HEK293 (cell line): ENCODE data around the gene PLPP7.

Experiments
- GLI2 ChIP-seq: fragments of 450-650 bp; formaldehyde crosslinking; IDR thresholded peaks from 2 replicates; pipeline ENCODE4; 2017; ENCODE audit warnings: missing biosample characterization, missing genetic modification characterization, low read depth, borderline replicate concordance
- TCF7L2 ChIP-seq: IDR thresholded peaks from 2 replicates; pipeline ENCODE4 v1.6.1; 2011; ENCODE audit warnings: low read depth, mild to moderate bottlenecking, inconsistent platforms, low read length, moderate library complexity, borderline replicate concordance
- ZNF133 ChIP-seq: fragments of 450-650 bp; formaldehyde crosslinking; IDR thresholded peaks from 2 replicates; pipeline ENCODE4 v1.5.1; 2016; ENCODE audit warnings: missing biosample characterization, missing genetic modification characterization
- ZNF2 ChIP-seq: fragments of 450-650 bp; formaldehyde crosslinking; IDR thresholded peaks from 2 replicates; pipeline ENCODE4 v1.5.1; 2016; ENCODE audit warnings: missing biosample characterization, missing genetic modification characterization
- TF ChIP-seq, protein P1 (sequence below): fragments of 450-650 bp; formaldehyde crosslinking; IDR thresholded peaks from 2 replicates; pipeline ENCODE4 v1.5.1; 2016; ENCODE audit warnings: missing biosample characterization, missing genetic modification characterization
- TF ChIP-seq, protein P2 (sequence below): fragments of 450-650 bp; formaldehyde crosslinking; IDR thresholded peaks from 2 replicates; pipeline ENCODE4 v1.5.1; 2016; ENCODE audit warnings: missing biosample characterization, missing genetic modification characterization
- TF ChIP-seq, protein P3 (sequence below): fragments of 450-650 bp; formaldehyde crosslinking; IDR thresholded peaks from 2 replicates; pipeline ENCODE4 v1.5.1; 2016; ENCODE audit warnings: missing biosample characterization, missing genetic modification characterization
- TF ChIP-seq, protein P4 (sequence below): fragments of 450-650 bp; IDR thresholded peaks from 2 replicates; pipeline ENCODE4 v1.5.1; 2018; ENCODE audit warnings: missing biosample characterization, mild to moderate bottlenecking, missing genetic modification characterization
- TF ChIP-seq, protein P5 (sequence below): fragments of 450-650 bp; formaldehyde crosslinking; IDR thresholded peaks from 2 replicates; pipeline ENCODE4 v1.5.1; 2016; ENCODE audit warnings: missing biosample characterization, missing genetic modification characterization

DNA sequence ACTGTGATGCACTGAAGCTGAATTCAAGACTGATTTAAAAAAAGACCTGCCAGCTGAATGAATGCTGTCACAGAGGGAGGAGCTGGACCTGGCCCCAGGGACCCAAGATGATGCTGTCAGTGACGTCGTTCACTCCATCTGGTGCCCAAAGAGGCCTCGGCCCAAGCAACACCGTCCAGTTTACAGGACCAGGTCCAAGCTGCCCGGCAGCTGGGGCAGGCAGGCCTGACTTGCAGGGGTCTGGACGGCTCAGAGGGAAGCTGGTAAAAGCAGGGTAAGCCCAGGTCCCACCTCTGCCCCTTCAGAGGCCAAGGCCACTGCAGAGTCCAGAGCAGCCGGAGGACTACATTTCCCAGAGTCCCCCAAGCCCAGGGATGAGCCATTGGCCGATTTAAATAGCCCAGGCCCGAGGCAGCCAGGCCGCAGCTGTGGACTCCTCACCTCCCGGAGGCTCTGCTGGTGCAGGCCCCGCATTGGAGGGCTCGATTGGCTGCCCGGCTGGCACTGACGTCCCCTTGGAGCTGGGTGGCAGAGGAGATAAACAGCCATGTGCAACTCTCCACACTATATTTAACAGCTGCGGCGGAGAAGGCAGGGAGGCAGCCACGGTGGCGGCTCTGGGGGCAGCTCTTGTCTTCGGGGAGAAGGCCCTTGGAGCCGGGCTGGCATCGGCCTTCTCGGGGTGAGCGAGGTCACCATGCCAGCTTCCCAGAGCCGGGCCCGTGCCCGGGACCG lies at the start of gene PLPP7:
- TF ChIP-seq, protein P1, sequence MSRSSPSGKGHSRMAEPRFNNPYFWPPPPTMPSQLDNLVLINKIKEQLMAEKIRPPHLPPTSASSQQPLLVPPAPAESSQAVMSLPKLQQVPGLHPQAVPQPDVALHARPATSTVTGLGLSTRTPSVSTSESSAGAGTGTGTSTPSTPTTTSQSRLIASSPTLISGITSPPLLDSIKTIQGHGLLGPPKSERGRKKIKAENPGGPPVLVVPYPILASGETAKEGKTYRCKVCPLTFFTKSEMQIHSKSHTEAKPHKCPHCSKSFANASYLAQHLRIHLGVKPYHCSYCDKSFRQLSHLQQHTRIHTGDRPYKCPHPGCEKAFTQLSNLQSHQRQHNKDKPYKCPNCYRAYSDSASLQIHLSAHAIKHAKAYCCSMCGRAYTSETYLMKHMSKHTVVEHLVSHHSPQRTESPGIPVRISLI (tag by site-specific recombination), result no peak
- TF ChIP-seq, protein P2, sequence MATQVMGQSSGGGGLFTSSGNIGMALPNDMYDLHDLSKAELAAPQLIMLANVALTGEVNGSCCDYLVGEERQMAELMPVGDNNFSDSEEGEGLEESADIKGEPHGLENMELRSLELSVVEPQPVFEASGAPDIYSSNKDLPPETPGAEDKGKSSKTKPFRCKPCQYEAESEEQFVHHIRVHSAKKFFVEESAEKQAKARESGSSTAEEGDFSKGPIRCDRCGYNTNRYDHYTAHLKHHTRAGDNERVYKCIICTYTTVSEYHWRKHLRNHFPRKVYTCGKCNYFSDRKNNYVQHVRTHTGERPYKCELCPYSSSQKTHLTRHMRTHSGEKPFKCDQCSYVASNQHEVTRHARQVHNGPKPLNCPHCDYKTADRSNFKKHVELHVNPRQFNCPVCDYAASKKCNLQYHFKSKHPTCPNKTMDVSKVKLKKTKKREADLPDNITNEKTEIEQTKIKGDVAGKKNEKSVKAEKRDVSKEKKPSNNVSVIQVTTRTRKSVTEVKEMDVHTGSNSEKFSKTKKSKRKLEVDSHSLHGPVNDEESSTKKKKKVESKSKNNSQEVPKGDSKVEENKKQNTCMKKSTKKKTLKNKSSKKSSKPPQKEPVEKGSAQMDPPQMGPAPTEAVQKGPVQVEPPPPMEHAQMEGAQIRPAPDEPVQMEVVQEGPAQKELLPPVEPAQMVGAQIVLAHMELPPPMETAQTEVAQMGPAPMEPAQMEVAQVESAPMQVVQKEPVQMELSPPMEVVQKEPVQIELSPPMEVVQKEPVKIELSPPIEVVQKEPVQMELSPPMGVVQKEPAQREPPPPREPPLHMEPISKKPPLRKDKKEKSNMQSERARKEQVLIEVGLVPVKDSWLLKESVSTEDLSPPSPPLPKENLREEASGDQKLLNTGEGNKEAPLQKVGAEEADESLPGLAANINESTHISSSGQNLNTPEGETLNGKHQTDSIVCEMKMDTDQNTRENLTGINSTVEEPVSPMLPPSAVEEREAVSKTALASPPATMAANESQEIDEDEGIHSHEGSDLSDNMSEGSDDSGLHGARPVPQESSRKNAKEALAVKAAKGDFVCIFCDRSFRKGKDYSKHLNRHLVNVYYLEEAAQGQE (tag by site-specific recombination), result no peak
- TF ChIP-seq, protein P3, sequence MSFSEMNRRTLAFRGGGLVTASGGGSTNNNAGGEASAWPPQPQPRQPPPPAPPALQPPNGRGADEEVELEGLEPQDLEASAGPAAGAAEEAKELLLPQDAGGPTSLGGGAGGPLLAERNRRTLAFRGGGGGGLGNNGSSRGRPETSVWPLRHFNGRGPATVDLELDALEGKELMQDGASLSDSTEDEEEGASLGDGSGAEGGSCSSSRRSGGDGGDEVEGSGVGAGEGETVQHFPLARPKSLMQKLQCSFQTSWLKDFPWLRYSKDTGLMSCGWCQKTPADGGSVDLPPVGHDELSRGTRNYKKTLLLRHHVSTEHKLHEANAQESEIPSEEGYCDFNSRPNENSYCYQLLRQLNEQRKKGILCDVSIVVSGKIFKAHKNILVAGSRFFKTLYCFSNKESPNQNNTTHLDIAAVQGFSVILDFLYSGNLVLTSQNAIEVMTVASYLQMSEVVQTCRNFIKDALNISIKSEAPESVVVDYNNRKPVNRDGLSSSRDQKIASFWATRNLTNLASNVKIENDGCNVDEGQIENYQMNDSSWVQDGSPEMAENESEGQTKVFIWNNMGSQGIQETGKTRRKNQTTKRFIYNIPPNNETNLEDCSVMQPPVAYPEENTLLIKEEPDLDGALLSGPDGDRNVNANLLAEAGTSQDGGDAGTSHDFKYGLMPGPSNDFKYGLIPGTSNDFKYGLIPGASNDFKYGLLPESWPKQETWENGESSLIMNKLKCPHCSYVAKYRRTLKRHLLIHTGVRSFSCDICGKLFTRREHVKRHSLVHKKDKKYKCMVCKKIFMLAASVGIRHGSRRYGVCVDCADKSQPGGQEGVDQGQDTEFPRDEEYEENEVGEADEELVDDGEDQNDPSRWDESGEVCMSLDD (tag by site-specific recombination), result no peak
- no peak for TF ChIP-seq ZNF2 (tag by site-specific recombination)
- TF ChIP-seq, protein P4, sequence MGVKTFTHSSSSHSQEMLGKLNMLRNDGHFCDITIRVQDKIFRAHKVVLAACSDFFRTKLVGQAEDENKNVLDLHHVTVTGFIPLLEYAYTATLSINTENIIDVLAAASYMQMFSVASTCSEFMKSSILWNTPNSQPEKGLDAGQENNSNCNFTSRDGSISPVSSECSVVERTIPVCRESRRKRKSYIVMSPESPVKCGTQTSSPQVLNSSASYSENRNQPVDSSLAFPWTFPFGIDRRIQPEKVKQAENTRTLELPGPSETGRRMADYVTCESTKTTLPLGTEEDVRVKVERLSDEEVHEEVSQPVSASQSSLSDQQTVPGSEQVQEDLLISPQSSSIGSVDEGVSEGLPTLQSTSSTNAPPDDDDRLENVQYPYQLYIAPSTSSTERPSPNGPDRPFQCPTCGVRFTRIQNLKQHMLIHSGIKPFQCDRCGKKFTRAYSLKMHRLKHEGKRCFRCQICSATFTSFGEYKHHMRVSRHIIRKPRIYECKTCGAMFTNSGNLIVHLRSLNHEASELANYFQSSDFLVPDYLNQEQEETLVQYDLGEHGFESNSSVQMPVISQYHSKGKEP (tag by site-specific recombination), result no peak
- TF ChIP-seq, protein P5, sequence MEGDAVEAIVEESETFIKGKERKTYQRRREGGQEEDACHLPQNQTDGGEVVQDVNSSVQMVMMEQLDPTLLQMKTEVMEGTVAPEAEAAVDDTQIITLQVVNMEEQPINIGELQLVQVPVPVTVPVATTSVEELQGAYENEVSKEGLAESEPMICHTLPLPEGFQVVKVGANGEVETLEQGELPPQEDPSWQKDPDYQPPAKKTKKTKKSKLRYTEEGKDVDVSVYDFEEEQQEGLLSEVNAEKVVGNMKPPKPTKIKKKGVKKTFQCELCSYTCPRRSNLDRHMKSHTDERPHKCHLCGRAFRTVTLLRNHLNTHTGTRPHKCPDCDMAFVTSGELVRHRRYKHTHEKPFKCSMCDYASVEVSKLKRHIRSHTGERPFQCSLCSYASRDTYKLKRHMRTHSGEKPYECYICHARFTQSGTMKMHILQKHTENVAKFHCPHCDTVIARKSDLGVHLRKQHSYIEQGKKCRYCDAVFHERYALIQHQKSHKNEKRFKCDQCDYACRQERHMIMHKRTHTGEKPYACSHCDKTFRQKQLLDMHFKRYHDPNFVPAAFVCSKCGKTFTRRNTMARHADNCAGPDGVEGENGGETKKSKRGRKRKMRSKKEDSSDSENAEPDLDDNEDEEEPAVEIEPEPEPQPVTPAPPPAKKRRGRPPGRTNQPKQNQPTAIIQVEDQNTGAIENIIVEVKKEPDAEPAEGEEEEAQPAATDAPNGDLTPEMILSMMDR (tag by site-specific recombination), result no peak
- TF ChIP-seq GLI2 (tag by site-specific recombination), result no peak
- no peak for TF ChIP-seq TCF7L2
- no peak for TF ChIP-seq ZNF133
